NCI-H345 treated with DMSO at 0.1 percent for 48 hours (cell line): ENCODE data around the gene RNF150.
"Not testable (repeated sequence)": the region's sequence is repeated elsewhere in the genome, so short reads cannot be mapped to it uniquely, and the experiment has no call there.

Experiments used
- DNase-seq: peaks from one replicate; lab custom pipeline; 2025; ENCODE audit not compliant: unreplicated experiment; lab: John Stamatoyannopoulos, UW

The RNF150 gene

GRCh38 chr4:141078871-141079270 is 54.4 kb downstream of the RNF150 start:
- no peak for DNase-seq

GRCh38 chr4:141077611-141078225 is 55.6 kb downstream of the RNF150 start:
- DNase-seq, result no peak

GRCh38 chr4:141075553-141075952 is 57.7 kb downstream of the RNF150 start:
- no peak for DNase-seq

GRCh38 chr4:141074098-141074878 is 59.0 kb downstream of the RNF150 start:
- no peak for DNase-seq

GRCh38 chr4:141066690-141067089 is 66.6 kb downstream of the RNF150 start:
- no peak for DNase-seq

GRCh38 chr4:141065872-141066271 is 67.4 kb downstream of the RNF150 start:
- DNase-seq, result no peak

DNA sequence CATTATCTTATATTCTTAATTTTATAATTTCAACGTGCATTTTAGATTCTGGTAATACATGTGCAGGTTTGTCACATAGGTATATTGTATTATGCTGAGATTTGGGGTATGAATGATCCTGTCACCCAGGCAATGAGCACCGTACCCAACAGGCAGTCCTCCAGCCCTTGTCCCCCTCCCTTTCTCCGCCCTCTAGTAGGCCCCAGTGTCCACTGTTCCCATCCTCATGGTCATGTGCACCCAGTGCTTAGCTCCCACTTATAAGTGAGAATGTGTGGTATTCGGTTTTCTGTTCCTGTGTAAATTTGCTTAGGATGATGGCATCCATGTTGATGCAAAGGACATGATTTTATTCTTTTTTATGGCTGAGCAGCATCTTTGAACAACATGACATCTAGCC is 70.6 kb downstream of the RNF150 start:
- no peak for DNase-seq

GRCh38 chr4:141058591-141059512 is 74.4 kb downstream of the RNF150 start:
- no peak for DNase-seq

DNA sequence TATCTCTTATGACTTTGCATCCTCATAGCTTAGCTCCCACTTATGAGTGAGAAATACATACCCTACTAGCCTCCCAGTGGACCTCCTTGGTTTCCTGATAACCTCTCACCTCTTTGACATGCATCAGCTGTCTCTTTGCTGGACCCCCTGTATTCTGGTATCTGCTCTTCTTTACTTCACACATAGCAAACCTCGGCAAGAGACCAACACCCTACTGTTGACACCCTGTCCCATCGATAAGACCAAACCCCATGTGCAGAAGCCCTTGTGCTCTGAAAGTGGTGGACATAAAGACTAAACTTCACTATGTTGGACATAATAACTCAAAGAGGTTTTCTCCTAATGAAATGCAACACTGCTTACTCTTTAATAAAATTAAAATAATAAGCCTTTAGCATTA is 75.7 kb downstream of the RNF150 start:
- no peak for DNase-seq

GRCh38 chr4:141056473-141056872 is 76.8 kb downstream of the RNF150 start:
- DNase-seq, result no peak

- no peak for DNase-seq
Measured at GRCh38 chr4:141054446-141054845, 78.8 kb downstream of the RNF150 start.

DNA sequence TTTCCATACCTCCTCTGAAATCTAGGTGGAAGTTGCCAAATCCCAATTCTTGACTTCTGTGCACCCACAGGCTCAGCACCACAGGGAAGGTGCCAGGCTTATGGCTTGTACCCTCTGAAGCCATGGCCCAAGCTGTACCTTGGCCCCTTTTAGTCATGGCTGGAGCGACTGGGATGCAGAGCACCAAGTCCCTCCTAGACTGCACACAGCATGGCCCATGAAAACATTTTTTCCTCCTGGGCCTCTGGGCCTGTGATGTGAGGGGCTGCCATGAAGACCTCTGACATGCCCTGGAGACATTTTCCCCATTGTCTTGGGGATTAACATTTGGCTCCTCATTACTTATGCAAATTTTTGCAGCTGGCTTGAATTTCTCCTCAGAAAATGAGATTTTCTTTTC is 82.3 kb downstream of the RNF150 start:
- not testable (repeated sequence) for DNase-seq

GRCh38 chr4:141047228-141047884 is 85.9 kb downstream of the RNF150 start:
- no peak for DNase-seq

DNA sequence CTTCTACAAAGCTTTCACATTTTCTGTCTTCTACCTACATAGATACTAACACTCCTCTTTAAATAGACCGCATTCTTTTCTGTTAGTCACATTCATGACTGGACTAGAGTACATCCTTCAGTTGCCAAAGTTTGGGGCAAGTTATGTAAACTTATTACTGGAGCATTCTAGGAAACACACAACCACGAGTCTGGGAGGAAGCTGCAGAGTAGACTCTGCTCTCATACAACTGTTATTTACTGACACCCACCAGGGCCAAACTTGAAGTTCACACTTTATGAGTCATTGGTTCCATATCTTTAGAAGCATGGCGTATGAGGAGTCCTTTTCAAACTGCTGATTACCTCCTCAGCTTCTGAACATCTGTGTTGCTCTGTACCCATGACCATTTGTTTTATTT is 87.0 kb downstream of the RNF150 start:
- DNase-seq, result no peak

GRCh38 chr4:141045848-141046247 is 87.4 kb downstream of the RNF150 start:
- no peak for DNase-seq

GRCh38 chr4:141041021-141041476 is 92.2 kb downstream of the RNF150 start:
- DNase-seq, result no peak

GRCh38 chr4:141039156-141039555 is 94.1 kb downstream of the RNF150 start:
- no peak for DNase-seq

DNA sequence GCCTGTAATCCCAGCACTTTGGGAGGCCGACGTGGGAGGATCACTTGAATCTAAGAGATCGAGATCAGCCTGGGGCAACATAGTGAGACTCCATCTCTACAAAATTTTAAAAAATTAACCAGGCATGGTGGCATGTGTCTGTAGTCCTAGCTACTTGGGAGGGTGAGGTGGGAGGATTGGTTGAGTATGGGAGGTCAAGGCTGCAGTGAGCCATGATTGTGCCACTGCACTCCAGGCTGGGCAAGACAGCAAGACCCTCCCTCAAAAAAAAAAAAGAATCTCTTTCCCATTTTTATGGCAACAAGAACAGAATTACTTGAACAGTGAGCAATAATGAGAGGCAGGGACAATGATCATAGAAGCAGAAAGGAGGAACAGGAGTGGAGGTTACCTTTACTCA is 94.8 kb downstream of the RNF150 start:
- DNase-seq, result no peak

- DNase-seq, result no peak
Measured at GRCh38 chr4:141037446-141037845, 95.8 kb downstream of the RNF150 start.

GRCh38 chr4:141036786-141037185 is 96.5 kb downstream of the RNF150 start:
- no peak for DNase-seq

- no peak for DNase-seq
Measured at GRCh38 chr4:141035920-141036319, 97.3 kb downstream of the RNF150 start.
